ENCODE measurements around the gene RSPO3. TPM values are rescaled to one million over a fixed set of nuclear protein-coding genes. Genes with fewer than 3 reads are reported as not detected.

Gene RSPO3
- total RNA-seq, 1 experiment from 2014 or later, result not detected

- intact Hi-C loops (cut with micrococcal nuclease), result no loop called here
- no peak overlapping the region for H2AFZ ChIP-seq (ENCODE audit: low read depth, low read length, poor library complexity, severe bottlenecking)
- H3K9ac ChIP-seq (ENCODE audit: low read length), result no peak overlapping the region
- H3K27me3 ChIP-seq (ENCODE audit: insufficient read depth, low read length), result no peaks in the 10 kb centered on the region
- H3K79me2 ChIP-seq (ENCODE audit: insufficient read depth, low read length), result no peaks in the 10 kb centered on the region
- H3K36me3 ChIP-seq (ENCODE audit: control insufficient read depth in 1 of 2, insufficient read depth in 2 of 2, low read length in 2 of 2), result no peaks in the 10 kb centered on the region
- no peaks in the 10 kb centered on the region for H3K9me2 ChIP-seq (ENCODE audit: insufficient read depth)
- no peaks in the 10 kb centered on the region for H4K20me1 ChIP-seq (ENCODE audit: insufficient read depth)
- RAD21 ChIA-PET (ENCODE audit: low non-redundant PET in 1 of 2, low total read pairs in 2 of 2, uncharacterized antibody in 2 of 2, unreplicated experiment in 2 of 2), result no interaction called here
- H3K4me3 ChIP-seq (replicated peaks in 1 of 2; ENCODE audit: low read depth in 1 of 2, low read length in 2 of 2), result no peak overlapping the region
- no peak overlapping the region for H3K4me2 ChIP-seq (ENCODE audit: low read length)
- TF ChIP-seq ZFX (IDR thresholded peaks at IDR 0.05) (no peak), RAD21 (IDR thresholded peaks at IDR 0.05; ENCODE audit: low read depth) (no peak), JUND (IDR thresholded peaks at IDR 0.05) (no peak), EZH2 (IDR thresholded peaks at IDR 0.05) (no peak), POLR2A (IDR thresholded peaks at IDR 0.05; ENCODE audit: borderline replicate concordance, extremely low read depth, insufficient read depth, insufficient read length) (no peak), SRF (IDR thresholded peaks at IDR 0.05; ENCODE audit: low read depth) (no peak), ZNF274 (IDR thresholded peaks at IDR 0.05; ENCODE audit: low read depth, low read length) (no peak), EZH2phosphoT487 (IDR thresholded peaks at IDR 0.05; ENCODE audit: borderline replicate concordance) (no peak), CEBPB (IDR thresholded peaks at IDR 0.05; ENCODE audit: low read depth) (no peak), CBX3 (IDR thresholded peaks at IDR 0.05; ENCODE audit: low read depth) (no peak), SIN3A (IDR thresholded peaks at IDR 0.05; ENCODE audit: low read depth) (no peak), YY1 (IDR thresholded peaks at IDR 0.05; ENCODE audit: extremely low read depth, insufficient replicate concordance, low read depth, low read length) (no peak)
- TF ChIP-seq, protein P1, sequence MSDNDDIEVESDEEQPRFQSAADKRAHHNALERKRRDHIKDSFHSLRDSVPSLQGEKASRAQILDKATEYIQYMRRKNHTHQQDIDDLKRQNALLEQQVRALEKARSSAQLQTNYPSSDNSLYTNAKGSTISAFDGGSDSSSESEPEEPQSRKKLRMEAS (IDR thresholded peaks at IDR 0.05), result no peak
- TF ChIP-seq, protein P2, sequence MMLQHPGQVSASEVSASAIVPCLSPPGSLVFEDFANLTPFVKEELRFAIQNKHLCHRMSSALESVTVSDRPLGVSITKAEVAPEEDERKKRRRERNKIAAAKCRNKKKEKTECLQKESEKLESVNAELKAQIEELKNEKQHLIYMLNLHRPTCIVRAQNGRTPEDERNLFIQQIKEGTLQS (IDR thresholded peaks at IDR 0.05), result no peak
- TF ChIP-seq, protein P3, sequence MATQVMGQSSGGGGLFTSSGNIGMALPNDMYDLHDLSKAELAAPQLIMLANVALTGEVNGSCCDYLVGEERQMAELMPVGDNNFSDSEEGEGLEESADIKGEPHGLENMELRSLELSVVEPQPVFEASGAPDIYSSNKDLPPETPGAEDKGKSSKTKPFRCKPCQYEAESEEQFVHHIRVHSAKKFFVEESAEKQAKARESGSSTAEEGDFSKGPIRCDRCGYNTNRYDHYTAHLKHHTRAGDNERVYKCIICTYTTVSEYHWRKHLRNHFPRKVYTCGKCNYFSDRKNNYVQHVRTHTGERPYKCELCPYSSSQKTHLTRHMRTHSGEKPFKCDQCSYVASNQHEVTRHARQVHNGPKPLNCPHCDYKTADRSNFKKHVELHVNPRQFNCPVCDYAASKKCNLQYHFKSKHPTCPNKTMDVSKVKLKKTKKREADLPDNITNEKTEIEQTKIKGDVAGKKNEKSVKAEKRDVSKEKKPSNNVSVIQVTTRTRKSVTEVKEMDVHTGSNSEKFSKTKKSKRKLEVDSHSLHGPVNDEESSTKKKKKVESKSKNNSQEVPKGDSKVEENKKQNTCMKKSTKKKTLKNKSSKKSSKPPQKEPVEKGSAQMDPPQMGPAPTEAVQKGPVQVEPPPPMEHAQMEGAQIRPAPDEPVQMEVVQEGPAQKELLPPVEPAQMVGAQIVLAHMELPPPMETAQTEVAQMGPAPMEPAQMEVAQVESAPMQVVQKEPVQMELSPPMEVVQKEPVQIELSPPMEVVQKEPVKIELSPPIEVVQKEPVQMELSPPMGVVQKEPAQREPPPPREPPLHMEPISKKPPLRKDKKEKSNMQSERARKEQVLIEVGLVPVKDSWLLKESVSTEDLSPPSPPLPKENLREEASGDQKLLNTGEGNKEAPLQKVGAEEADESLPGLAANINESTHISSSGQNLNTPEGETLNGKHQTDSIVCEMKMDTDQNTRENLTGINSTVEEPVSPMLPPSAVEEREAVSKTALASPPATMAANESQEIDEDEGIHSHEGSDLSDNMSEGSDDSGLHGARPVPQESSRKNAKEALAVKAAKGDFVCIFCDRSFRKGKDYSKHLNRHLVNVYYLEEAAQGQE (IDR thresholded peaks at IDR 0.05; ENCODE audit: low read depth), result no peak
- BruUV-seq (replicated peaks), result no TSS peak
- H3K9me3 ChIP-seq (ENCODE audit: control insufficient read depth in 1 of 2, insufficient read depth in 1 of 2, low read depth in 1 of 2, low read length in 2 of 2), result no peaks in the 10 kb centered on the region
- ATAC-seq (no peak), DNase-seq (ENCODE audit: low read depth, low spot score) (no peak)
- POLR2A ChIA-PET, result no interaction called here
- CTCF ChIA-PET, result no interaction called here
- H3K4me1 ChIP-seq (ENCODE audit: control insufficient read depth in 1 of 2, insufficient read depth in 2 of 2, low read length in 2 of 2), result peaks cover 0 to under 1% of the 10 kb centered on the region in 2 experiments; a peak in 1 of 4 replicates
- H3K27ac ChIP-seq (ENCODE audit: low read depth, low read length), result no peak overlapping the region
Measured at GRCh38 chr6:127206531-127207095, 88.1 kb downstream of the RSPO3 start.
